Muscle of arm (tissue), 12 donors: ENCODE data around the gene INSYN1. TPM values are rescaled to one million over a fixed set of nuclear protein-coding genes. Genes with fewer than 3 reads are reported as not detected.
"Not testable (repeated sequence)": the region's sequence is repeated elsewhere in the genome, so short reads cannot be mapped to it uniquely, and the experiment has no call there.

Source experiments
- DNase-seq: peaks from one replicate; pipeline ENCODE4 v3.0.0-alpha.2; 2013
- polyA plus RNA-seq, 12 donors: library from polyadenylated mRNA; unstranded; fragments of 120-200 nt; gene quantifications; one replicate each; pipeline ENCODE4 v1.2.1, GENCODE V29; 2013; ENCODE audit not compliant: insufficient read length in 12 of 12

The INSYN1 gene
- polyA plus RNA-seq, 12 donors = 1.9 to 15.8 (median 4.4) TPM; not detected in 1

GRCh38 chr15:73751511-73751898, 1.6 kb downstream of the INSYN1 start:
- DNase-seq = no peak

GRCh38 chr15:73750951-73751350, 2.2 kb downstream of the INSYN1 start:
- no peak for DNase-seq

DNA sequence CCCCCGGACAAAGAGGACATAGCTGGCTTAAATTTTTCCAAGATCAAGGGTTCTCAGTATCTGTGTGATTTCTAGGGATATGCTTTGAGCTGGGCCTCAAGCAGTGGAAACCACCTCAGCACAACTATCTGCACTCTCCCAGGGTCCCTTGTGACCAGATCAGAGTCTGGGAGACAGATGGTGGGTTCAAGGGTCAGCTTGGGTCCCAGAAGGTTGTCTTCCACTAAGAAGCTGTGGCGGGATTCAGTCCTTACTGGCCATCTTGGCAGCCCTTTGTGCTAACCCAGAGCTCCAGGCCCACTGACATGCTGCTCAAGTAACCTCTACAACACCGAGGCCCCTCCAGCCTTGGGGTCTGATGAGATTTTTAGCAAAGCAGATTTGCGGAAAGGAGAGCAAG, 2.7 kb downstream of the INSYN1 start:
- DNase-seq = no peak

DNA sequence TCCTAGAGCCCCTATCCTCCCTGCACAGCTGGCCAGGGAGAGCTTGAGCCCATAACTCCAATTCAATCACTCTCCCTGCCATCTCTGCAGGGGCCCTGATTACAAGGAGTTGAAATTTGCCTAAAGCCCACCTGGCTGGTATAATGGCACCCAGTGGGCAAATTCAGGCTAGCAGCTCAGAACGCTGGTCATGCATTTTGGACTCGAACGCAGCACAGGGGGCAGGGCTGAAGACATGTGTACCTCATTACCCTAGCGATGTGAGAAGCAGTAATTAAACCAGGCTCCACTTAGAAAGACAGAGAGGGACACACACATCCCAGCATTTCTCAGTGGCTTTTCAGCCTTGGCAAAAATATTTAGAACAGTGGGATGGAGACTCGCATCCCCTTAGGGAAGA, 3.2 kb downstream of the INSYN1 start:
- no peak for DNase-seq

DNA sequence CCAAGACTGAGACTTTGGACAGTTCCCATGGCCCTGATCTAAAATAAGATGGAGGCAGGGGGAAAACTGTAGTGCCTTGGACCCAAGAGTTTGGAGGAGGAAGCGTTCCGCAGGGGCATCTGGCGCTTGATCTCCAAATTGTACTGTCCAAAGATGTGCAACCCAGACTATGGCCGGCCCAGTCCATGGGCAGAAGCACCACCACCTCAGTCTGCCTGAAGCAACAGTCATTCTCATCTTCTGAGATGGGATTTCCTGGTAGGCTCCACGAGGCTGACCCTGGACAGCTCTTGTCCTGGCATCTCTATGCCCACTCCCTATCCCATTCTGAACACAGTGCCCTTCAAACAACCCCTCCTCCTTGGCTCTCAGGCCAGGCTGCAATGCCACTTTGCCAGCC, 3.6 kb downstream of the INSYN1 start:
- DNase-seq = no peak

DNA sequence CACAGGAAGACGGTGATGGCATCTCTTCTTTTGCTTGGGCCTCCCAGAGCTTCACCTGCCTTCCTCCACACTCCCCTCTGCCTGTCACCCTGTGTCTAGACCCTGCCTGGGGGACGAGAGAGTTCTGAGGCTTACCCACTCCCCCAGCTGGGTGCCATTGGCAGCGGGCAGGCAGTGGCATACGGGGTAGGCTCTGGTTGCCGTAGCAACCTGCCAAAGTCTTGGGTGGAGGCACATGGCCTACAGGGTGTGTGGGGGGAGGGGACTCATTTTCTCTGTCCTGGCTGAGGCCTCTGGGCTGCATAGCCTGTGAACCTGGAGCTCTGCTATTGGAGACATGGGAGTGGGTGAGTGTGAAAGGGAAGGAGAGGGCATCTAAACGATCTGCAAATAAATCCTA, 4.4 kb downstream of the INSYN1 start:
- DNase-seq = no peak

- no peak for DNase-seq
Observed at GRCh38 chr15:73747847-73748590, 5.1 kb downstream of the INSYN1 start.

- DNase-seq = no peak
Observed at GRCh38 chr15:73746883-73747282, 6.3 kb downstream of the INSYN1 start.

DNA sequence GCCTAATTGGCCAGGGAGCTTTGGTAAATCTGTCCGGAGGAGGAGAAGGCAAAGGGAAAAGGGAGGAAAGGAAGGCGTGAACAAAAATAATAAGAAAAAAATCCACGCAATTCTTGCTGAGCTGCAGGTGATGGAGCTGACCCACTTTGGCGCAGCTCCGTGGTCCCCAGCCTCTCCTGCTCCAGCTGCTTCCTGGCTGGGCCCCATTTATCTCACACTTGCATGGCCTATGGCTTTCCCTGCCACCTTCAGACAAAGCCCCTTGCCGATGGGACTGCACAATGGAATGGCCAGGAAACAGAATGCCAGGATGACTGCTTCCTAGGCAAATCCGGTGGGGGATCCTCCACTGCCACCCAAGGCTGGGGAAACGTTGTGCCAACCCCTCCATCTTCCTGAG, 6.9 kb downstream of the INSYN1 start:
- DNase-seq = no peak

DNA sequence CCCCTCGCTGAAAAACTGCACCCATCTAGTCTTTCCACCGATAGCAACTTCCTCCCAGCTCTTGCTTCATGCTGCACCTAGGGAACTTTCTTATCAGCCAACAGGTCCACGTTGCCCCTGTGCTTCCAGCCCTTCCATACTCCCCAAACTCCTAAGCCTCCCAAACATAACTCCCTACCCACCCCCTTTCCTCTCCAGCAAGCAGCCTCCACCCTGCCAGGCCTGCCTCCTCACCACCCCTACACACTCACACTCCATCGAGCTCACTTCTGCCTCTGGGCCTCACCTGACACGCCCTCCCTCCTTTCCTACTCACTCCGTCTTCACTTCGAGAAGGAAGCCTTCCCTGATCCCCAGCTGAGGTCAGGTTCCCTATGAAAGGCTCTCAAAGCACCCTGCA, 8.1 kb downstream of the INSYN1 start:
- DNase-seq = no peak

DNA sequence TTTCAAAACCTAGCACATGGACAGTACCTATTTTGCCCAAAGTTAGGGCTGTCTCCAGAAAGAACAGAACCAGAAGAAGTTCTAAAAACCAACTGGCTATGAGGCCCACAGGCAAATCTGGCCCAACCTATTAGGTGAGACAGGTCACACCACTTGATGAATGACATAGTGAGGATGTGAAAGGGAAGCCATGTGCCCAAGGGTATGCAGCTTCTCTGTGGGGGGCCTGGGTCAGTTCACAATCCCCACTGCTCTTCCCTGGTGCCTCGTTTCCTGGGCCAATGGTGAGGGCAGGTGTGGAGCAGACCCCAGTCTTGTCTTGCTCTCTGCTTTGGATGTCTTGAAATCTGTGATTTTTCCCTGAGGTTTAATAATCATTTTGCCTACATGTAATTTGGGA, 8.9 kb downstream of the INSYN1 start:
- DNase-seq = no peak

DNA sequence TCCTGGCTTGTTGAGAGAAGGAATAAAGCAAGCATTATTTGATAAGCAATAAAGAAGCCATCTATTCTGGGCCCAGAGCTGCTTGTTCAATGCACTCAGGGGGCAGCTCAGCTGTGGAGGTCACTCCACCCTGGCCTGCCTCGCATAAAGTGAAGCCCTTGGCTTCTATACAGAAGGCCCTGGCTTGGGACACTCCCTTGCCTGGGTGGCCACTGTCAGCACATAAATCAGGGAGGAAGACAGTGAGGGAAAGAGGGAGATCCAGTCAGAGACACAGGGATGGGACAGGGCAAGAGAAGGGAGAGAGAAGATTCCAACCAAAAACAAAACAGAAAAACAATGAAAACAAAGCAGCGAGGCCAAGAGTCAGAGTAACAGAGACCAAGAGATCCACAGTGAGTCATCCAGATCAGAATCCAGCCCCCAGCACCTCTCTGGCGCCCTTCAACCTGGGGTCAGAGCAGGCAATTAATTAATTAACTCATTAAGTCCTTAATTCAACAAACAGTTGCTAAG, 11.8 kb downstream of the INSYN1 start:
- no peak for DNase-seq

GRCh38 chr15:73740152-73741048, 12.8 kb downstream of the INSYN1 start:
- DNase-seq = no peak

- no peak for DNase-seq
Observed at GRCh38 chr15:73737535-73737934, 15.6 kb downstream of the INSYN1 start.

DNA sequence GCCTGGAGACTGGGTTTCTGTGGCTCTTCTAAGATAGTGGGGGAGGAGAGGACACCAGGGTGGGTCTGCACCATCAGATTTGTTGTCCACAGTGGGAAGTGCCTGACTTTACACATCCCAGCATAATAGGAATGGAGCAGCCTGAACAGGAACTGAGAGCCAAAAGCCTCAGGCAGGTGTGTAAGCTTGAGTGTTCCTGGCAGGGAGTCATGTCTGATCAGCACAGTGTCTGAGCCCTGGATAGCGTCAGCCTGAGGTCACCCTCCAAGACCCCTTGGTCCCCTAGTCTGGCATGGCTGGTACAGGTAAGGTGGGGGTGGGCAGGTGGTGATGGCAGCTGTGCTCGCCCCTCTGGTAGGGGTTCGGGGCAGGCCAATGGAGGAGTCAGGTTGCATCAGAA, 20.2 kb downstream of the INSYN1 start:
- DNase-seq = no peak

GRCh38 chr15:73732051-73732450, 21.1 kb downstream of the INSYN1 start:
- not testable (repeated sequence) for DNase-seq

- no peak for DNase-seq
Observed at GRCh38 chr15:73727330-73727976, 25.7 kb downstream of the INSYN1 start.

- DNase-seq = no peak
Observed at GRCh38 chr15:73724212-73724611, 28.9 kb downstream of the INSYN1 start.

- DNase-seq = no peak
Observed at GRCh38 chr15:73723191-73723590, 30.0 kb downstream of the INSYN1 start.

GRCh38 chr15:73722425-73722824, 30.7 kb downstream of the INSYN1 start:
- DNase-seq = no peak

GRCh38 chr15:73718694-73719093, 34.5 kb downstream of the INSYN1 start:
- DNase-seq = no peak

DNA sequence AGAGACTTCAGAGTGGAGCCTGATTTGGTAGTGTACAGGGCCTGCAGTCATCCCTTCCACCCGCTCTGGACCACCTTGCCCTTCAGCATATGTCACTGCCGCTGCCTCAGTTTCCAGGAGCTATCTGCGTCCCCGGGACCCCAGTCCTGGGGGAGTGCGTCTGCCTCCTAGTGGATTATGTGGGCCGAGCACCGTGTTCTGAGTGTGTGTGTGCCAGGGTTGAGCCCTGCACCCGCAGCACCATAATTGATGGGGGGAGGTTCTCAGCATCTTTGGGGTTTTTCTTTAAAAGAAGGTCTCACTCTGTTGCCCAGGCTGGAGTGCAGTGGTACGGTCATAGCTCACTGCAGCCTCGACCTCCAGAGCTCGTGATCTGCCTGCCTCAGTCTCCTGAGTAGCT, 35.3 kb downstream of the INSYN1 start:
- DNase-seq = no peak
